NCI-H2081 treated with DMSO at 0.1 percent for 48 hours (cell line): ENCODE measurements around the gene PRDM15.

Experiments
- DNase-seq: peaks from one replicate; lab custom pipeline; 2025; lab: John Stamatoyannopoulos, UW

The PRDM15 gene

GRCh38 chr21:41863439-41863740, 15.8 kb downstream of the PRDM15 start:
- DNase-seq = no peak

- no peak for DNase-seq
These were observed 17.2 kb downstream of the PRDM15 start for GRCh38 chr21:41861987-41862386.

- DNase-seq = no peak
These were observed 17.9 kb downstream of the PRDM15 start for GRCh38 chr21:41861255-41861654.

GRCh38 chr21:41859297-41859980, 19.7 kb downstream of the PRDM15 start:
- no peak for DNase-seq

GRCh38 chr21:41858466-41859296, 20.5 kb downstream of the PRDM15 start:
- DNase-seq = no peak

- no peak for DNase-seq
These were observed 21.3 kb downstream of the PRDM15 start for GRCh38 chr21:41857771-41858300.

GRCh38 chr21:41856572-41856971, 22.6 kb downstream of the PRDM15 start:
- no peak for DNase-seq

GRCh38 chr21:41854426-41854995, 24.6 kb downstream of the PRDM15 start:
- DNase-seq = no peak

GRCh38 chr21:41852929-41853320, 26.2 kb downstream of the PRDM15 start:
- no peak for DNase-seq

- no peak for DNase-seq
These were observed 26.8 kb downstream of the PRDM15 start for GRCh38 chr21:41852151-41852928.

- DNase-seq = no peak
These were observed 27.9 kb downstream of the PRDM15 start for GRCh38 chr21:41851090-41851790.

- DNase-seq = no peak
These were observed 29.1 kb downstream of the PRDM15 start for GRCh38 chr21:41850085-41850484.

GRCh38 chr21:41848958-41849580, 30.1 kb downstream of the PRDM15 start:
- no peak for DNase-seq

GRCh38 chr21:41848533-41848932, 30.6 kb downstream of the PRDM15 start:
- DNase-seq = no peak

GRCh38 chr21:41847066-41847804, 31.9 kb downstream of the PRDM15 start:
- DNase-seq = no peak

- DNase-seq = no peak
These were observed 32.6 kb downstream of the PRDM15 start for GRCh38 chr21:41846536-41846935.

- no peak for DNase-seq
These were observed 33.2 kb downstream of the PRDM15 start for GRCh38 chr21:41846033-41846317.

- DNase-seq = no peak
These were observed 33.7 kb downstream of the PRDM15 start for GRCh38 chr21:41845310-41846032.

- no peak for DNase-seq
These were observed 35.6 kb downstream of the PRDM15 start for GRCh38 chr21:41843584-41843983.

GRCh38 chr21:41840880-41841279, 38.3 kb downstream of the PRDM15 start:
- DNase-seq = no peak
